Measurements from ENCODE around the gene ZNF124. TPM values are rescaled to one million over a fixed set of nuclear protein-coding genes. Genes with fewer than 3 reads are reported as not detected.
"Not testable (repeated sequence)": the region's sequence is repeated elsewhere in the genome, so short reads cannot be mapped to it uniquely, and the experiment has no call there.

ZNF124 gene
- 10 to 100 TPM in 1 of 4 donors, 1 to 10 TPM in 3; 3.2 to 13.6 (median 4.6) TPM for polyA plus RNA-seq
- long read RNA-seq, donor 1, result 0 reads
- long read RNA-seq, donor 2, partial matches to known transcripts, result 0 of 1 reads
- long read RNA-seq, donor 2, other reads (novel, unspliced or antisense), result 0 of 1 reads
- long read RNA-seq, donor 3, partial matches to known transcripts, result 0 of 1 reads
- long read RNA-seq, donor 3, other reads (novel, unspliced or antisense), result 0 of 1 reads
- long read RNA-seq, donor 4, result 0 reads
- long read RNA-seq, donor 5, result 0 reads
- long read RNA-seq, donor 6, partial matches to known transcripts, result 0 of 5 reads
- long read RNA-seq, donor 6, other reads (novel, unspliced or antisense), result 0 of 5 reads
- long read RNA-seq, donor 7, result 0 reads
- long read RNA-seq, donor 8, result 0 reads
- long read RNA-seq, donor 9, result 0 reads
- long read RNA-seq, donor 10, partial matches to known transcripts, result 0 of 4 reads
- long read RNA-seq, donor 10, other reads (novel, unspliced or antisense), result 0 of 4 reads

DNA sequence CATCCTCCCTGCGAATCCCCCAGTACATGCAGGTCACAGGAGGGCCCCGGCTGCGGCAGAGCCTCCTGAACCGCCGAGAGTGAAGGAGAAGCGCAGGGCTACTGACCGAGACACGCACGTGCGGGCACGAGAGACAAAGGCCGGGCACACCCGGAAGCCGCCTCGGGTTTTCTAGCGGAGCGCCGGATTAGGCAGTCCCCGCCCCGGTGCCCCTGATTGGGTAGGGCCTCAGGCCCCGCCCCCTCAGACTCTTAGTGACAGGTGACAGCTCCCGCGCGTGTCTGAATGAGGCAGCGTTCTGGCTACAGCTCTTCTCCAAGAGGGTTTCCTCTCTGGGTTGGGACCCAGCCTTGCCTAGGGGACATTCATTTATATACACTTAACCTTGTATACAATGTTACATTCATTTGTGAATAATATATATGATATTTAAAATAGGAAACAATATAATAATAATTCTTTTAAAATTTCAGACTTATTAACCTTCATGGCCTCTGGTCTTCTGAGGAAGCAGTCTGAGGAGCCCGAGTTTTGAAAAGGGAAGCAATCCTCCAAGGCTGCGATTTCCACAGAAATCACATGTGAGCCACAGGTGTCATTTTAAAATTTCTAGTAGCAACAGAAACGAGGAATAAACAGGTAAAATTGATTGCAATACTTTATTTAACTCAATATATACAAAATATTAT is at the start of gene ZNF124:
Gene ZNF124 (minus strand): TSS at position 146 of the 689 bp plus-strand sequence. CDS start 143 bp downstream, at position 3.
- not testable (repeated sequence) for H3K27me3 ChIP-seq (ENCODE audit: control insufficient read depth in 3 of 3, insufficient read depth in 3 of 3, low read length in 3 of 3); H3K27ac ChIP-seq (ENCODE audit: low read depth in 1 of 3, low read length in 2 of 3); H3K36me3 ChIP-seq (ENCODE audit: control insufficient read depth in 3 of 3, insufficient read depth in 2 of 3, low read depth in 1 of 3, low read length in 3 of 3); H3K4me3 ChIP-seq (ENCODE audit: low read depth in 1 of 3, low read length in 3 of 3); H3K4me1 ChIP-seq (ENCODE audit: control insufficient read depth in 3 of 3, insufficient read depth in 2 of 3, low read depth in 1 of 3, low read length in 2 of 3); FAIRE-seq
- H3K9me3 ChIP-seq (ENCODE audit: control insufficient read depth in 2 of 2, insufficient read depth in 1 of 2, low read depth in 1 of 2, low read length in 1 of 2), result peaks cover 0 to 11% of the 10 kb centered on the region in 2 donors
- DNase-seq, result peak in 1 of 2 donors; percentile 6
- 29 to 37% (median 32%) methylated on average over 3 of the region's 28 CpGs for WGBS, 3 donors

DNA sequence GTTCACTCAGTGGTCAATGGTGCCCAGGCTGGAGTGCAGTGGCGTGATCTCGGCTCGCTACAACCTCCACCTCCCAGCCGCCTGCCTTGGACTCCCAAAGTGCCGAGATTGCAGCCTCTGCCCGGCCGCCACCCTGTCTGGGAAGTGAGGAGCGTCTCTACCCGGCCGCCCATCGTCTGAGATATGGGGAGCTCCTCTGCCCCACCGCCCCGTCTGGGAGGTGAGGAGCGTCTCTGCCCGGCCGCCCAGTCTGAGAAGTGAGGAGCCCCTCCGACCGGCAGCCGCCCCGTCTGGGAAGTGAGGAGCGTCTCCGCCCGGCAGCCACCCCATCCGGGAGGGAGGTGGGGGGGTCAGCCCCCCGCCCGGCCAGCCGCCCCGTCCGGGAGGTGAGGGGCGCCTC is 48.5 kb upstream of the ZNF124 start:
- not testable (repeated sequence) for FAIRE-seq, DNase-seq
- 97 to 98% (median 97%) methylated on average over 22 to 25 of the region's 30 CpGs for WGBS, 3 donors

DNA sequence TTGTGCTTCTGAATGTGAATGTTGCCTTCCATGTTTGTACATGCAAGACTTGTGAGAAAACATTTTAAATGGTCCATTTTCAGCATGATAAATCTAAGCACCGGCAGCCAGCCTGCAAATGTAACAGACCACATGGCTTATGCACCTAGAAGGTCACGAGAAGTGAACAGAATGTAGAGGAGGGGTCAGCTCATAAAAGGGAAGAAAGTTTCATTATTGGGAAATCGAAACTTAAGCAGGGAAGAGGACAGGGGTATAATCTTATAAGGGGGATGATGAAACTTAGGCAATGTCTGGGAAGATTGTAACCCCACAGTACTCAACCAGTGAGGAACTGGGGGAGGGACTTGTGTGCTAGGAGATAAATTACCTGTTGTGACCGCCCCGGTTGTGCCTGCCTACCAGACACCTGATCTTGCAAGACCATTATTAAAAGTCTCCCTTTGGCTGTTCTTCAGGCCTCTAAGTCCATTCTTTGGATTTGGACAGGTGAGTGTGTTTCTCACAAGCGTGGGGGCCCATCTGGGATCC is 46.4 kb upstream of the ZNF124 start:
- Histone ChIP-seq H3K9me3 (ENCODE audit: control insufficient read depth in 2 of 2, insufficient read depth in 1 of 2, low read depth in 1 of 2, low read length in 1 of 2) (no peaks in the 10 kb centered on the region), H3K4me1 (ENCODE audit: control insufficient read depth in 3 of 3, insufficient read depth in 2 of 3, low read depth in 1 of 3, low read length in 2 of 3) (no peaks in the 10 kb centered on the region), H3K27me3 (ENCODE audit: control insufficient read depth in 3 of 3, insufficient read depth in 3 of 3, low read length in 3 of 3) (peaks cover 0 to 3% (median 0%) of the 10 kb centered on the region in 3 donors), H3K4me3 (ENCODE audit: low read depth in 1 of 3, low read length in 3 of 3) (no peak overlapping the region), H3K36me3 (ENCODE audit: control insufficient read depth in 3 of 3, insufficient read depth in 2 of 3, low read depth in 1 of 3, low read length in 3 of 3) (no peaks in the 10 kb centered on the region), H3K27ac (ENCODE audit: low read depth in 1 of 3, low read length in 2 of 3) (no peak overlapping the region)
- no peak for DNase-seq
- WGBS, 3 donors, result 72 to 91% (median 86%) methylated on average over 6 of the region's 6 CpGs
- no peak for FAIRE-seq

More for the DNA sequence above, 48.5 kb upstream of the ZNF124 start:
- H3K9me3 ChIP-seq (ENCODE audit: control insufficient read depth in 2 of 2, insufficient read depth in 1 of 2, low read depth in 1 of 2, low read length in 1 of 2); H3K4me3 ChIP-seq (ENCODE audit: low read depth in 1 of 3, low read length in 3 of 3); H3K27ac ChIP-seq (ENCODE audit: low read depth in 1 of 3, low read length in 2 of 3); H3K27me3 ChIP-seq (ENCODE audit: control insufficient read depth in 3 of 3, insufficient read depth in 3 of 3, low read length in 3 of 3); H3K36me3 ChIP-seq (ENCODE audit: control insufficient read depth in 3 of 3, insufficient read depth in 2 of 3, low read depth in 1 of 3, low read length in 3 of 3); H3K4me1 ChIP-seq (ENCODE audit: control insufficient read depth in 3 of 3, insufficient read depth in 2 of 3, low read depth in 1 of 3, low read length in 2 of 3): not testable (repeated sequence)

DNA sequence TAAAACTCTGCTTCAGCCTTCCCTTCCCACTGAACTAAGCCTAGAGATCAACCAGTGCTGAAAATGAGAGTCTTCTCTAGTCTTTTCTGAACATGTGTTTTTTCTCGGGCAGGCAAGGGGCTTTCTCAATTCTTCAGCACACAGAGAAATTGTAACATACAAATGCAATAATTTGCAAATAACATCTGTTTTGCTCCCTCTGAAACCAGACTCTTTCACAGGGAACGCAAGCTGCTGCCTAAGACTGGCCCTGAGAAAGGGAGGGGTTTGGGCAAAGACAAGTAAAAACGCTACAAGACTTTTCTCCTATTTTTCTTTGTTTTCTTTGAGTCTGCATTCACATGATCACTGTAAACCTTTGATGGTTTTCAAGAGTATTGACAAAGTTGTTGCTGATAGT is 44.4 kb upstream of the ZNF124 start:
- FAIRE-seq (no peak), DNase-seq (no peak)
- Histone ChIP-seq H3K36me3 (ENCODE audit: control insufficient read depth in 3 of 3, insufficient read depth in 2 of 3, low read depth in 1 of 3, low read length in 3 of 3) (no peaks in the 10 kb centered on the region), H3K27ac (ENCODE audit: low read depth in 1 of 3, low read length in 2 of 3) (no peak overlapping the region), H3K4me1 (ENCODE audit: control insufficient read depth in 3 of 3, insufficient read depth in 2 of 3, low read depth in 1 of 3, low read length in 2 of 3) (no peaks in the 10 kb centered on the region), H3K27me3 (ENCODE audit: control insufficient read depth in 3 of 3, insufficient read depth in 3 of 3, low read length in 3 of 3) (peaks cover 0 to 3% (median 0%) of the 10 kb centered on the region in 3 donors), H3K9me3 (ENCODE audit: control insufficient read depth in 2 of 2, insufficient read depth in 1 of 2, low read depth in 1 of 2, low read length in 1 of 2) (no peaks in the 10 kb centered on the region), H3K4me3 (ENCODE audit: low read depth in 1 of 3, low read length in 3 of 3) (no peak overlapping the region)
- WGBS, 3 donors, result 54 to 56% (median 54%) methylated on average over 3 of the region's 3 CpGs

DNA sequence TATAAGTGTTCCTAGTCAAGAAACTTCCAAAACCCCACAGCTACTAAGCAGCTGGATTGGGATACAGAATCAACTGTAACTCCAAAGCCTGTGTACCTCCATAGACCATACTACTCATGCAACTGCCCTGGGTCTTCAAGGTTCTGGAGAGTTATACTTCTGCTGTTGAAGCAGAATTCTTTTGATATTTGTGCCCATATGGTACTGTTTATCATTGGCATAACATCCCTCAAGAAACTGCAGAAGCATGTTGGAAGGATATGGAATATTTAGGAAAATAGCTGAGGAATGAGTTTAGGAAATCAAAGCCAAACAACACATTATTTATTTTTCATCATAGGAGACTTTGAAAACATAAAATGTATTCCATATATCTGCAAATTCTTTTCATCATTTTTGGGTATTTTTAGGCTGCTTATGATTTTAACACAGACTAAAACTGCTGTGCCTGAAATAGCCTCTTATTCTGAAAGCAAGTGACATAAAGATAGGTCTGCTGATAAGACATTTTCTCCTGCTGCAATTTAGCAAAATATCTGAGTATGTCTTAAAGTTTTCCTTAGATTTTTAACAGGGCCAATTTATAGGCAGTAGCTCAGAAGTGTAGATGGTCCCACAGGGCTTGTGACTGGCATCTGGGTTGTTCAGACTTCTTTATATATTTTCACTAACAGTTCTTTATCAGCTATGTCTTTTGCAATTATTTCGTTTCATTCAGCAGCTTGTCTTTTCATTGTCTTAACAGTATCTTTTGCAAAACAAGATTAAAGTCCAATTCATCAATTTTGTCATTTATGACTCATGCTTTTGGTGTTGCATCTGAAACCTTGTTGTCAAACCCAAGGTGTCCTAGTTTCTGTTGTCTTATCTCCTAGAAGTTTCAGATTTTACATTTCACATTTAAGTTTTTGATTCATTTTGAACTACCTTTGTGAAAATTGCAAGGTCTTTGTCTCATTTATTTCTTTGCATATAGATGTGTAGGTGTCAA is 41.1 kb upstream of the ZNF124 start:
- no peak for DNase-seq
- no peak for FAIRE-seq
- peaks cover 0 to 3% (median 0%) of the 10 kb centered on the region in 3 donors for H3K27me3 ChIP-seq (ENCODE audit: control insufficient read depth in 3 of 3, insufficient read depth in 3 of 3, low read length in 3 of 3)
- H3K27ac ChIP-seq (ENCODE audit: low read depth in 1 of 3, low read length in 2 of 3), result peak overlapping the region in 1 of 3 donors; percentile 10
- H3K36me3 ChIP-seq (ENCODE audit: control insufficient read depth in 3 of 3, insufficient read depth in 2 of 3, low read depth in 1 of 3, low read length in 3 of 3), result peaks cover 0 to 3% (median 0%) of the 10 kb centered on the region in 3 donors
- no peak overlapping the region for H3K4me3 ChIP-seq (ENCODE audit: low read depth in 1 of 3, low read length in 3 of 3)
- peaks cover 0 to 11% (median 6%) of the 10 kb centered on the region in 3 donors for H3K4me1 ChIP-seq (ENCODE audit: control insufficient read depth in 3 of 3, insufficient read depth in 2 of 3, low read depth in 1 of 3, low read length in 2 of 3)
- WGBS, 3 donors, result 20 to 23% (median 23%) methylated on average over 1 of the region's 1 CpG
- H3K9me3 ChIP-seq (ENCODE audit: control insufficient read depth in 2 of 2, insufficient read depth in 1 of 2, low read depth in 1 of 2, low read length in 1 of 2), result no peaks in the 10 kb centered on the region

DNA sequence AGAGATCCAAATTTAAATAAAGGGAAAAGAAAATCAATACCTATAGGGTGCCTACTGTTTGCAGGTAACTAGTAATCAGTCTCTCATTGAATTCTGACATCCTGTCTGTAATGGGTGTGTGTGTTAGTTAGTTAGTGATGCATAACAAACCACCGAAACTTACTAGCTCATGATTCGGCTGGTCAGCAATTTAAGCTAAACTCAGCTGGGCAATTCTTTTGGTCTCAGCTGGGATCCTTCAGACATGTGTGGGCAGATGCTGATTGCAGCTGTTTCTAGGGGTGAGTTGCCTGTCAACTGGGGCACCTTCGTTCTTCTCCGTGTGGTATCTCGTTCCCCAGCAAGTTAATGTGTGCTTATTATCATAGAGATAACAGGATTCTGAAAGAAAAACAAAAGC is 40.2 kb upstream of the ZNF124 start:
- H3K4me3 ChIP-seq (ENCODE audit: low read depth in 1 of 3, low read length in 3 of 3), result no peak overlapping the region
- H3K4me1 ChIP-seq (ENCODE audit: control insufficient read depth in 3 of 3, insufficient read depth in 2 of 3, low read depth in 1 of 3, low read length in 2 of 3), result peaks cover 0 to 14% (median 6%) of the 10 kb centered on the region in 3 donors
- 45 to 52% (median 51%) methylated on average over 5 of the region's 5 CpGs for WGBS, 3 donors
- DNase-seq, result no peak
- H3K9me3 ChIP-seq (ENCODE audit: control insufficient read depth in 2 of 2, insufficient read depth in 1 of 2, low read depth in 1 of 2, low read length in 1 of 2), result no peaks in the 10 kb centered on the region
- no peak for FAIRE-seq
- peaks cover 0 to 3% (median 0%) of the 10 kb centered on the region in 3 donors for H3K36me3 ChIP-seq (ENCODE audit: control insufficient read depth in 3 of 3, insufficient read depth in 2 of 3, low read depth in 1 of 3, low read length in 3 of 3)
- H3K27me3 ChIP-seq (ENCODE audit: control insufficient read depth in 3 of 3, insufficient read depth in 3 of 3, low read length in 3 of 3), result peaks cover 0 to 3% (median 0%) of the 10 kb centered on the region in 3 donors
- H3K27ac ChIP-seq (ENCODE audit: low read depth in 1 of 3, low read length in 2 of 3), result no peak overlapping the region

DNA sequence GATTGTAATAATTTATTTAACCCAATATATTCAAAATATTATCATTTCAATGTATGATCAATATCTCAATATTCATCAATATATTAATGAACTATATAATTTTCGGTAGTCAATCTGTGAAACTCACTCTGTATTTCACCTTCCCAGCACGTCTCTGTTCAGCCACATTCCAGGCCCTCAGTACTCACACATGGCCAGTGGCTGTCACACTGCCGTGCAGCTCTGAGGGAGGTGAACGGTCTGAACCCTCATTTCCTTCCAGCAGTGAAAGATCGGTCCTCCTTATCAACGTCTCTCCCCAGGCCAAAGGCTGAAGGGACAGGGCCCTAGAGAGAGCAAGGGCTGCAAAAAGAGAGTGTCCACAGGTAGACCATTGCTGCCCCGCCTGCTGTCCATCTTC is 39.5 kb upstream of the ZNF124 start:
- 61 to 72% (median 64%) methylated on average over 7 of the region's 7 CpGs for WGBS, 3 donors
- H3K27ac ChIP-seq (ENCODE audit: low read depth in 1 of 3, low read length in 2 of 3), result no peak overlapping the region
- peaks cover 0 to 14% (median 6%) of the 10 kb centered on the region in 3 donors for H3K4me1 ChIP-seq (ENCODE audit: control insufficient read depth in 3 of 3, insufficient read depth in 2 of 3, low read depth in 1 of 3, low read length in 2 of 3)
- H3K27me3 ChIP-seq (ENCODE audit: control insufficient read depth in 3 of 3, insufficient read depth in 3 of 3, low read length in 3 of 3), result peaks cover 0 to 3% (median 0%) of the 10 kb centered on the region in 3 donors
- H3K9me3 ChIP-seq (ENCODE audit: control insufficient read depth in 2 of 2, insufficient read depth in 1 of 2, low read depth in 1 of 2, low read length in 1 of 2), result no peaks in the 10 kb centered on the region
- no peak for FAIRE-seq
- H3K4me3 ChIP-seq (ENCODE audit: low read depth in 1 of 3, low read length in 3 of 3), result no peak overlapping the region
- peaks cover 0 to 6% (median 0%) of the 10 kb centered on the region in 3 donors for H3K36me3 ChIP-seq (ENCODE audit: control insufficient read depth in 3 of 3, insufficient read depth in 2 of 3, low read depth in 1 of 3, low read length in 3 of 3)
- no peak for DNase-seq
